C4-2B (cell line): ENCODE measurements around the gene RMC1.
A peak's percentile ranks its signal among the peaks of the same experiment; 100 is the strongest.

Experiments used
- H3K27ac ChIP-seq: fragments of 450-650 bp; 2 replicates; pipeline ENCODE4 v1.5.1; 2017
- ZFX ChIP-seq: fragments of 450-650 bp; IDR thresholded peaks from 2 replicates; pipeline ENCODE4 v1.6.1; 2017
- TF ChIP-seq, protein P1 (sequence below): fragments of 450-650 bp; conservative IDR thresholded peaks from 2 replicates; pipeline ENCODE4 v1.5.1; 2017; ENCODE audit warnings: mild to moderate bottlenecking

The RMC1 gene

DNA sequence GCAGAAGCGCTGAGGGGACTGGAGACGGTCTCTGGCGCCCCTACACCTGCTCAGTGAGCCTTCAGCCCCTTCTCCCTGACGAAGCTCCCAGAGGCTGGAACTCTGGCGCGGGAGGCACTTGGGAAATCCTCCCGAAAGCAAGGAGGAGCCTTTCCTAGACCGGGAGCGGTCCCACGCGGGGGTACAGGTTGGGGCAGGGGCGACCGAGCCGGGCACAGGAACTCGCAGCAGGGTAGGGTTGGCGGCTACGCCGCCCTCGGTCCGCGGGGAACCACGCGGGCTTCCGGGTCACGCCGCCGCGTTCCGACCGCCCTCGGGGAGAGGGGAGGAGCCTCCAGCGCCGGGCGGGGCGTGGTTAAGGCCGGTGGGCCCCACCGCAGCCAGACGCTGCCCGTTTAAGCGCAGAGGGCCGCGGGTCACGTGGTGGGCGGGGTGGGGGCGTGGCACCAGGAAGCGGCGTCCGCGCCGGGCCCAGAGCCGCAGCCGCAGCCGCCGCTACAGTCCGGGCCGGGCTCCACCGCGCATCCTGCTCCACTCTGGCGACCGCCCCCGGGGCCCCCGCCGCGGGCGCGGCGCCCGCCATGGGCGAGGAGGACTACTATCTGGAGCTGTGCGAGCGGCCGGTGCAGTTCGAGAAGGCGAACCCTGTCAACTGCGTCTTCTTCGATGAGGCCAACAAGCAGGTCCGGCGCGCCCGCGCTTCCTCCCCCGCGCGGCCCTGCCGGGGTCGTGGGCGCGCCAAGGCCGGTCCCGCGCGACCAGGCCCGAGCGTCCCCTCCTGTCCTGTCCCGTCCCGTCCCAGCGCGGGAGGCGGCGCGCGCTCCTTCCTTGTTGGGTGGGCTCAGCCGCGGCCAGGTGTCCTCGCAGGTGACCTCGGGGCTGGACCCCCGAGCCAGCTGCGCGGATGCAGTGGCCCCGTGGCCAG, at the start of gene RMC1:
Gene RMC1, plus strand, starts transcription at position 474 of the 925 bp plus-strand sequence. Its CDS starts 108 bp downstream, at position 582.
- peak; percentile 94 for TF ChIP-seq ZFX
- TF ChIP-seq, protein P1, sequence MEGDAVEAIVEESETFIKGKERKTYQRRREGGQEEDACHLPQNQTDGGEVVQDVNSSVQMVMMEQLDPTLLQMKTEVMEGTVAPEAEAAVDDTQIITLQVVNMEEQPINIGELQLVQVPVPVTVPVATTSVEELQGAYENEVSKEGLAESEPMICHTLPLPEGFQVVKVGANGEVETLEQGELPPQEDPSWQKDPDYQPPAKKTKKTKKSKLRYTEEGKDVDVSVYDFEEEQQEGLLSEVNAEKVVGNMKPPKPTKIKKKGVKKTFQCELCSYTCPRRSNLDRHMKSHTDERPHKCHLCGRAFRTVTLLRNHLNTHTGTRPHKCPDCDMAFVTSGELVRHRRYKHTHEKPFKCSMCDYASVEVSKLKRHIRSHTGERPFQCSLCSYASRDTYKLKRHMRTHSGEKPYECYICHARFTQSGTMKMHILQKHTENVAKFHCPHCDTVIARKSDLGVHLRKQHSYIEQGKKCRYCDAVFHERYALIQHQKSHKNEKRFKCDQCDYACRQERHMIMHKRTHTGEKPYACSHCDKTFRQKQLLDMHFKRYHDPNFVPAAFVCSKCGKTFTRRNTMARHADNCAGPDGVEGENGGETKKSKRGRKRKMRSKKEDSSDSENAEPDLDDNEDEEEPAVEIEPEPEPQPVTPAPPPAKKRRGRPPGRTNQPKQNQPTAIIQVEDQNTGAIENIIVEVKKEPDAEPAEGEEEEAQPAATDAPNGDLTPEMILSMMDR: peak; percentile 29
- H3K27ac ChIP-seq: peak within 1 kb of the TSS; percentile 82

DNA sequence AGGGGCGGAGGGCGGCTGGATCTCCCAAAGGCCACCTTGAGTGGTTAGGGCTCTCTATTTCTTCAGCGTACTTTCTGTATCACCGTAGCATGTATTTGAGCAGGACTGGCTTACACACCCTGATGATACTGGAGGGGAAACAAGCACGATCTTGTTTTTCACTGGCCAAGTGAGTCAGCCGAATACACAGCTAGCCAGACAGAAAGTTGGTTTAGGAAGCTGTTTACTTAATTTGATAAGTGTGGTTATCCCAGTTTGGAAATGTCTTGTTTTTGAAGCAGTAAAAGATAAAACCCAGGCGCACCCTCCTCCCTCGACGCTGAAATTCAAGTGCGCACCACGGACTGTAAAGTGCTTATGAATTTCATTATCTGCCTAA, 49.6 kb upstream of the RMC1 start:
- peak overlapping the region; percentile 70 for H3K27ac ChIP-seq
- no peak for TF ChIP-seq ZFX
- TF ChIP-seq, protein P1: no peak

DNA sequence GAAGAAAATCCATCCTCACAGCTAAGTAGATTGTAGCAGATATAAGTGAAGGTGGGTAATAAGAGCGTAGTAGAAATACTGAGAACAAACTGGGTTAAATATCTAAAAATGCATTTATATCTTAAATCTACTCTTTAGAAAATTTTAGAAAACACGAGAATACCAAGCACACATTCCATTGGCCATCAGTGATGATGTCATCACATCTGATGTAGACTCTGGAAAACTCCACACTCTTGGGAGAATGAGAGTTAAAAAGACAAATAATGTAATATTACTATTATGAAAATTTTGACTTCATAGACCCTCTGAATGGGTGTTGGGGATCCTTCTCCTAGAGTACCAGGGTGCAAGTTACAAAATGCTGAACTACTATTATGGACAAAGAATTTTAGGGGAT, 46.5 kb upstream of the RMC1 start:
- no peak overlapping the region for H3K27ac ChIP-seq
- no peak for TF ChIP-seq ZFX
- TF ChIP-seq, protein P1: no peak

DNA sequence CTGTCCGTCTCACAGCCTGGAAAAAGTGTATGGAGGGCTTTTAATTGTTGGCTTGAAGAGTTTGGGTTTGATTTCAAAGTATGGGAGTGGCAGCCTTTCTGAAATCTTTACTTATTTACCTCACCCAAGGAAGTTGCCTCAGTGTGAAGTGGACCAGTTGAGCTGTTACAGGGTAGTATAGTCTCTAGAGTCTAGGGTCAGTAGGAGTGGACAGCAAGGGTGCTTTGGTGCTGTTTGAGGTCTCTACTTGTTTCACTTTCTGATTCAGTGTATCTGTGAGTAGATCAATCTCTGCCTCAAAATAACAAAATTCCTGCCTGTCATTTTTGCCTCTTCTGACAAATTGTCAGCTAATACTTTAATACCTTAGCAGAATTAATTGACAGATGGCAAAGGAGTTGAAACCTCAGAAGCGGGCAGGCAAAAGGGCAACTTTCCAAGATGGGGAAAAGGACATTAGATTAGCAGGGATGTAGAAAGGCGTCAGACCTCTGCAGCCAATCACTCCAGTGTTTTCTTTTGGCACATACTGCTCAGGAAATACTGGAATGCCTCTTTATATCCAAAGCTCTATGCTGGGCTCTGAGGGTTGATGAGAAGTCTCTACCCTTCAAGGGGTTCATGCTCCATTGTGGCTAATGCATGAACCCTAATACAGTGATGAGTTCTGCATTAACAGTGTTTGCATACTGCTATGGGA, 44.3 kb upstream of the RMC1 start:
- TF ChIP-seq ZFX: no peak
- TF ChIP-seq, protein P1: no peak
- H3K27ac ChIP-seq: no peak overlapping the region

DNA sequence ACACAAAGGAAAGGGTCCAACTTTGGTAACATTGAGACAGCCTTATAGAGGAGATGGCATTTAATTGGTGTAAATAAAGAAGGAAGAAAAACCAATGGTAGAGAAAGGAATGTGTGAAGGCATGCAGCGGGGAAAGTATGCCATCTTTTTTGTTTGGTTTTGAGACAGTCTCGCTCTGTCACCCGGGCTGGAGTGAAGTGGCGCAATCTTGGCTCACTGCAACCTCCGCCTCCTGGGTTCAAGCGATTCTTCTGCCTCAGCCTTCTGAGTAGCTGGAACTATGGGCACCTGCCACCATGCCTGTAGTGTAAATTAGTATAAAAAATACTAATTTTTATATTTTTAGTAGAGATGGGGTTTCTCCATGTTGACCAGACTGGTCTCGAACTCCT, 43.8 kb upstream of the RMC1 start:
- no peak overlapping the region for H3K27ac ChIP-seq
- TF ChIP-seq, protein P1: no peak
- TF ChIP-seq ZFX: no peak

DNA sequence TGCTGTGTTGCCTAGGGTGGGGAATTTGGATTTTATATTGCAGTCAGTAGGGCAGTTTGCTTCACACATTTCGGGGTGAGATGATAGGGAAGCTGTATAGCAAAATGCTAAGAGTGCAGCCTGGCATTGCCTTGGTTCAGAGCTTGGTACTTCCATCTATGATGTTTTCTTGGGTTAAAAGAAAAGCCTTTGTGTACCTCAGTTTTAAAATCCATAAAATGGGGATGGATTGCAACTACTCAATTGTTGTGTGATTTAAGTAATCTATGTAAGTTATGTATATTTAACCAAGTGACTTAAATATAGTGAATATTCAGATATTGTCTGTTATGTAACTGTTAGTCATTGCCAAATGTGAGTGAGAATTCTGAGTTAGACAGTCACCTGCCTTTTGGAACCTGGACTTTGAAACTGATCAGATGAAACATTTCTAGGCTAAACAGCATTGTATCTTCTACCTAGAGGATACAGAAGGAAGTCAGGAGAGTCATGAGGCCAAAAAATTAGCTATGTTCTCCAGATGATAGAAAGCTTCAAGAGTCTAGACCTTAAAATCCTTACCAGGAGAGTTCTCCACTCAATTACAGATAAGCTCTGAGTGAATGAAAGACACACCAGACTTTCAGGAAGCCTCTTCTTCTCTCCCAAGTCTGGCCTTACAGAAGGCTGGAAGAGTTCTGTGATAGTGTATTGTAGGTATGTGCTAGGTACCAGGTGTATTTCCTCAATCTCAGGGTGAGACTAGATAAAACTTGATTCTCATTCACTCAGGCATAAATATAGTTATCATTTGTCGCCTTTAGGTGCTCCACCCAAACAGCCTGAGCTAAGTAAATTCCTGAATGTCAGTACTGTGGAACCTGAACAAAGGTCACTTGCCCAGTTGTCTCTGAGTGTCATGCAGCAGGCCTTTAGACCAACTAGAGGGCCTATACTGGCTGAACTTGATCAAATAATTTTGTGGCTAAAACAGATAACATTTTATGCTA, 42.7 kb upstream of the RMC1 start:
- H3K27ac ChIP-seq: no peak overlapping the region
- TF ChIP-seq ZFX: no peak
- TF ChIP-seq, protein P1: no peak
